Right lobe of liver (tissue), 6 donors: ENCODE results near the gene PARVA. TPM values are rescaled to one million over a fixed set of nuclear protein-coding genes. Genes with fewer than 3 reads are reported as not detected.

Source experiments
- ATAC-seq, 4 donors: fragments of 200-7000 bp; cut with Tn5 transposase; one replicate each; pipeline ENCODE4 v1.9.1; 2020; ENCODE audit warnings: mild to moderate bottlenecking in 4 of 4, moderate library complexity in 4 of 4
- DNase-seq, 3 donors: peaks; one replicate each; pipeline ENCODE4 v3.0.0-alpha.2; 2020
- H3K27ac ChIP-seq, 3 donors: fragments of 200-600 bp; one replicate each; pipeline ENCODE4 v1.8.0; 2022
- H3K27me3 ChIP-seq, 2 donors: fragments of 200-600 bp; one replicate each; pipeline ENCODE4 v1.8.0; 2022
- H3K36me3 ChIP-seq, 4 donors: fragments of 200-600 bp; sonication (generic) in 1 of 4; one replicate each; pipeline versions ENCODE4 v1.5.1 to v1.8.0; 2017 to 2022; ENCODE audit warnings: control low read depth in 1 of 4
- H3K4me1 ChIP-seq, 4 donors: fragments of 200-600 bp; sonication (generic) in 1 of 4; one replicate each; pipeline versions ENCODE4 v1.5.1 to v1.8.0; 2017 to 2022; ENCODE audit warnings: control low read depth in 1 of 4
- H3K4me3 ChIP-seq, 3 donors: fragments of 200-600 bp; one replicate each; pipeline ENCODE4 v1.8.0; 2022
- H3K9me3 ChIP-seq, 4 donors: fragments of 200-600 bp; sonication (generic) in 1 of 4; one replicate each; pipeline versions ENCODE4 v1.5.1 to v1.8.0; 2017 to 2022; ENCODE audit warnings: control low read depth in 1 of 4
- CTCF ChIP-seq, 4 donors: fragments of 200-600 bp in 3 of 4; fragments of 450-650 bp in 1 of 4; IDR thresholded peaks; one replicate each; pipeline versions ENCODE4 v1.5.1 to v1.8.0; 2016 to 2022; ENCODE audit warnings: antibody characterized with exemption in 4 of 4, mild to moderate bottlenecking in 2 of 4
- POLR2A ChIP-seq: fragments of 450-650 bp; IDR thresholded peaks from one replicate; pipeline ENCODE4 v1.6.1; 2017; ENCODE audit warnings: antibody characterized with exemption, mild to moderate bottlenecking
- WGBS: methylation state at CpG from one replicate; pipeline ENCODE4 v1.1.6; 2018; ENCODE audit warnings: low coverage, low lambda C conversion rate; ENCODE audit not compliant: insufficient coverage; ENCODE audit errors: missing lambda C conversion rate; 5-methylcytosine and 5-hydroxymethylcytosine counted together
- intact Hi-C, 2 donors: fragments of 100-400 bp; cut with DNase I; formaldehyde crosslinking; loops; one replicate each; pipeline versions ENCODE4 v1.11.2 to v1.14.1; 2022
- total RNA-seq, 6 experiments: library from RNA; depleted of rRNA in 2 of 6; stranded (reverse); fragments of >200 nt in 2 of 6; fragmentation: NEBNext Ultra II Directional in 3 of 6; extraction: Animal tissue kit (Norgen Biotek cat#: 25700) in 3 of 6; gene quantifications; one replicate each; pipeline versions ENCODE4 v1.1.0 to v1.2.4, GENCODE V29; 2016 to 2023
- donor health status: DM: no; HTN: yes; CAD: no.
- donor health status: DM: no; HTN: no; CAD: no.
- donor health status: DM: no; HTN: no; CAD: no.
- donor health status: DM: no; HTN: yes; CAD: no.
- donor health status: DM: no; HTN: yes; CAD: no.

Gene PARVA
- total RNA-seq, 6 experiments from 2014 or later, result 11.1 to 27.5 (median 21.8) TPM

GRCh38 chr11:12546660-12547059 lies 169.3 kb downstream of the PARVA start:
- Histone ChIP-seq H3K36me3 (no peaks in the 10 kb centered on the region), H3K4me1 (no peaks in the 10 kb centered on the region), H3K9me3 (no peaks in the 10 kb centered on the region), H3K27ac (no peak overlapping the region), H3K4me3 (no peak overlapping the region), H3K27me3 (no peaks in the 10 kb centered on the region)
- ATAC-seq, result no peak
- intact Hi-C loops, result no loop called here
- TF ChIP-seq CTCF (IDR thresholded peaks at IDR 0.05), result no peak
- TF ChIP-seq POLR2A, result no peak
- no peak for DNase-seq
- WGBS, result 83% methylated on average over 4 of the region's 5 CpGs

GRCh38 chr11:12547953-12548650 lies 170.7 kb downstream of the PARVA start:
- intact Hi-C loops, result no loop called here
- WGBS, result 71% methylated on average over 5 of the region's 5 CpGs
- DNase-seq (no peak), ATAC-seq (peak in 3 of 4 donors; percentile 15 to 67 (median 59))
- TF ChIP-seq CTCF (IDR thresholded peaks at IDR 0.05), result no peak
- no peak for TF ChIP-seq POLR2A
- Histone ChIP-seq H3K9me3 (no peaks in the 10 kb centered on the region), H3K36me3 (no peaks in the 10 kb centered on the region), H3K4me1 (no peaks in the 10 kb centered on the region), H3K27ac (no peak overlapping the region), H3K27me3 (no peaks in the 10 kb centered on the region), H3K4me3 (no peak overlapping the region)

GRCh38 chr11:12552692-12553091 lies 175.3 kb downstream of the PARVA start:
- Histone ChIP-seq H3K27me3 (no peaks in the 10 kb centered on the region), H3K4me1 (no peaks in the 10 kb centered on the region), H3K4me3 (no peak overlapping the region), H3K27ac (no peak overlapping the region), H3K9me3 (no peaks in the 10 kb centered on the region), H3K36me3 (no peaks in the 10 kb centered on the region)
- intact Hi-C loops, result no loop called here
- DNase-seq (no peak), ATAC-seq (no peak)
- no peak for TF ChIP-seq CTCF (IDR thresholded peaks at IDR 0.05)
- 66% methylated on average over 4 of the region's 4 CpGs for WGBS

- 0% methylated on average over 1 of the region's 1 CpG for WGBS
- Histone ChIP-seq H3K4me3 (no peak overlapping the region), H3K9me3 (no peaks in the 10 kb centered on the region), H3K4me1 (no peaks in the 10 kb centered on the region), H3K36me3 (no peaks in the 10 kb centered on the region), H3K27me3 (no peaks in the 10 kb centered on the region), H3K27ac (no peak overlapping the region)
- ATAC-seq (no peak), DNase-seq (no peak)
- intact Hi-C loops, result no loop called here
- no peak for TF ChIP-seq CTCF (IDR thresholded peaks at IDR 0.05)
- no peak for TF ChIP-seq POLR2A
These were observed 176.8 kb downstream of the PARVA start for GRCh38 chr11:12554122-12554521.

GRCh38 chr11:12556155-12556554 lies 178.8 kb downstream of the PARVA start:
- no peak for DNase-seq
- ATAC-seq, result no peak

More at GRCh38 chr11:12556155-12556554, 178.8 kb downstream of the PARVA start:
- no peaks in the 10 kb centered on the region for H3K4me1 ChIP-seq
- no peak for TF ChIP-seq POLR2A
- TF ChIP-seq CTCF (IDR thresholded peaks at IDR 0.05), result no peak
- H3K4me3 ChIP-seq, result no peak overlapping the region
- no peaks in the 10 kb centered on the region for H3K36me3 ChIP-seq
- H3K27ac ChIP-seq, result no peak overlapping the region
- H3K9me3 ChIP-seq, result no peaks in the 10 kb centered on the region
- 35% methylated on average over 3 of the region's 3 CpGs for WGBS
- intact Hi-C loops, result no loop called here
- no peaks in the 10 kb centered on the region for H3K27me3 ChIP-seq
